ENCODE results near the gene CD226. TPM values are rescaled to one million over a fixed set of nuclear protein-coding genes. Genes with fewer than 3 reads are reported as not detected.

The CD226 gene
- total RNA-seq, 3 donors from 2014 or later = 1.8 to 4.9 (median 2.1) TPM

GRCh38 chr18:69949538-69949936 is 1.9 kb upstream of the CD226 start:
- DNase-seq (ENCODE audit: low spot score in 2 of 2) = no peak
- H3K36me3 ChIP-seq = no peaks in the 10 kb centered on the region
- no peak for TF ChIP-seq POLR2A (IDR thresholded peaks at IDR 0.05)
- no peak for TF ChIP-seq CTCF (IDR thresholded peaks at IDR 0.05)
- no peak for TF ChIP-seq POLR2AphosphoS5 (IDR thresholded peaks at IDR 0.05)
- H3K4me3 ChIP-seq = no peak overlapping the region
- intact Hi-C loops (cut with DNase I; ENCODE audit: low total_unique reads) = no loop called here
- H3K9me3 ChIP-seq = no peaks in the 10 kb centered on the region
- H3K27me3 ChIP-seq = no peaks in the 10 kb centered on the region
- H3K4me1 ChIP-seq = no peaks in the 10 kb centered on the region
- H3K27ac ChIP-seq = no peak overlapping the region

- Histone ChIP-seq H3K4me1 (no peaks in the 10 kb centered on the region), H3K36me3 (no peaks in the 10 kb centered on the region), H3K27me3 (no peaks in the 10 kb centered on the region), H3K4me3 (no peak overlapping the region), H3K9me3 (no peaks in the 10 kb centered on the region), H3K27ac (no peak overlapping the region)
- TF ChIP-seq CTCF (IDR thresholded peaks at IDR 0.05) (no peak), POLR2AphosphoS5 (IDR thresholded peaks at IDR 0.05) (no peak), POLR2A (IDR thresholded peaks at IDR 0.05) (no peak)
- intact Hi-C loops (cut with DNase I; ENCODE audit: low total_unique reads) = no loop called here
- no peak for DNase-seq (ENCODE audit: low spot score in 2 of 2)
Observed at GRCh38 chr18:69948919-69949537, 1.4 kb upstream of the CD226 start.

- no peaks in the 10 kb centered on the region for H3K9me3 ChIP-seq
- intact Hi-C loops (cut with DNase I; ENCODE audit: low total_unique reads) = no loop called here
- DNase-seq (ENCODE audit: low spot score in 2 of 2) = no peak
- H3K36me3 ChIP-seq = no peaks in the 10 kb centered on the region
- no peaks in the 10 kb centered on the region for H3K27me3 ChIP-seq
- no peak overlapping the region for H3K4me3 ChIP-seq
- no peak overlapping the region for H3K27ac ChIP-seq
- TF ChIP-seq POLR2A (IDR thresholded peaks at IDR 0.05) (no peak), POLR2AphosphoS5 (IDR thresholded peaks at IDR 0.05) (no peak), CTCF (IDR thresholded peaks at IDR 0.05) (no peak)
- H3K4me1 ChIP-seq = no peaks in the 10 kb centered on the region
Observed at GRCh38 chr18:69948256-69948655, 583 bp upstream of the CD226 start.

GRCh38 chr18:69946608-69947155 is 991 bp downstream of the CD226 start:
- no peak for DNase-seq (ENCODE audit: low spot score in 2 of 2)
- TF ChIP-seq POLR2A (IDR thresholded peaks at IDR 0.05) (no peak), CTCF (IDR thresholded peaks at IDR 0.05) (no peak), POLR2AphosphoS5 (IDR thresholded peaks at IDR 0.05) (no peak)
- H3K27ac ChIP-seq = no peak overlapping the region
- H3K4me3 ChIP-seq = no peak overlapping the region
- intact Hi-C loops (cut with DNase I; ENCODE audit: low total_unique reads) = no loop called here
- H3K9me3 ChIP-seq = no peaks in the 10 kb centered on the region
- no peaks in the 10 kb centered on the region for H3K27me3 ChIP-seq
- H3K36me3 ChIP-seq = no peaks in the 10 kb centered on the region
- no peaks in the 10 kb centered on the region for H3K4me1 ChIP-seq

GRCh38 chr18:69945220-69946114 is 2.2 kb downstream of the CD226 start:
- TF ChIP-seq POLR2AphosphoS5 (IDR thresholded peaks at IDR 0.05) (no peak), POLR2A (IDR thresholded peaks at IDR 0.05) (no peak), CTCF (IDR thresholded peaks at IDR 0.05) (no peak)
- H3K4me1 ChIP-seq = no peaks in the 10 kb centered on the region
- no peak overlapping the region for H3K4me3 ChIP-seq

More at GRCh38 chr18:69945220-69946114, 2.2 kb downstream of the CD226 start:
- DNase-seq (ENCODE audit: low spot score in 2 of 2) = no peak
- no peaks in the 10 kb centered on the region for H3K27me3 ChIP-seq
- H3K9me3 ChIP-seq = no peaks in the 10 kb centered on the region
- intact Hi-C loops (cut with DNase I; ENCODE audit: low total_unique reads) = no loop called here
- no peak overlapping the region for H3K27ac ChIP-seq
- no peaks in the 10 kb centered on the region for H3K36me3 ChIP-seq
